CD4-positive, alpha-beta memory T cell (primary cell): ENCODE results near the gene ALDH7A1. TPM values are rescaled to one million over a fixed set of nuclear protein-coding genes. Genes with fewer than 3 reads are reported as not detected.

Experiments
- CTCF ChIA-PET: fragments of 350-600 bp; sonication (Branson Sonifier 250); formaldehyde crosslinking; loops from one replicate; lab custom pipeline; 2021; ENCODE audit warnings: inconsistent platforms; ENCODE audit not compliant: partially characterized antibody; lab: Charles Lee
- POLR2A ChIA-PET: fragments of 350-600 bp; sonication (Branson Sonifier 250); formaldehyde crosslinking; loops from one replicate; lab custom pipeline; 2021; ENCODE audit not compliant: partially characterized antibody; lab: Charles Lee
- DNase-seq, 5 donors: peaks; one replicate each; pipeline versions ENCODE4 v3.0.0 to v3.0.0-alpha.2; 2020 to 2022; ENCODE audit warnings: mixed read lengths in 1 of 5
- H3K27ac ChIP-seq: one replicate; pipeline ENCODE4 v1.7.0; 2013; ENCODE audit warnings: low read depth, low read length
- H3K27me3 ChIP-seq: 2 replicates; pipeline ENCODE4 v1.7.0; 2013; ENCODE audit warnings: mild to moderate bottlenecking, low read length, moderate library complexity; ENCODE audit not compliant: insufficient read depth
- H3K36me3 ChIP-seq: 2 replicates; pipeline ENCODE4 v1.7.0; 2013; ENCODE audit warnings: mild to moderate bottlenecking, low read length, moderate library complexity; ENCODE audit not compliant: insufficient read depth
- H3K4me1 ChIP-seq: 2 replicates; pipeline ENCODE4 v1.7.0; 2013; ENCODE audit warnings: mild to moderate bottlenecking, low read length, moderate library complexity; ENCODE audit not compliant: insufficient read depth
- H3K4me3 ChIP-seq, 2 donors: one replicate each; pipeline ENCODE4 v1.7.0; 2013; ENCODE audit warnings: low read length in 2 of 2, mild to moderate bottlenecking in 1 of 2
- H3K9me3 ChIP-seq, 2 donors: one replicate each; pipeline ENCODE4 v1.7.0; 2013; ENCODE audit warnings: low read length in 2 of 2, control low read depth in 1 of 2; ENCODE audit not compliant: control insufficient read depth in 1 of 2
- H3K27ac Mint-ChIP-seq, 7 donors: one replicate each; pipeline ENCODE4 v1.8.0; 2020 to 2021; ENCODE audit warnings: mixed read lengths in 7 of 7, mild to moderate bottlenecking in 6 of 7, inconsistent platforms in 3 of 7, moderate library complexity in 3 of 7
- H3K27me3 Mint-ChIP-seq, 2 donors: one replicate each; pipeline ENCODE4 v1.8.0; 2020 to 2021; ENCODE audit warnings: mixed read lengths in 2 of 2
- H3K36me3 Mint-ChIP-seq, 2 donors: one replicate each; pipeline ENCODE4 v1.8.0; 2020 to 2021; ENCODE audit warnings: mixed read lengths in 2 of 2, inconsistent platforms in 1 of 2, mild to moderate bottlenecking in 1 of 2
- H3K4me1 Mint-ChIP-seq, 4 donors: one replicate each; pipeline ENCODE4 v1.8.0; 2020 to 2021; ENCODE audit warnings: mixed read lengths in 4 of 4, mild to moderate bottlenecking in 1 of 4
- H3K4me3 Mint-ChIP-seq, 8 donors: one replicate each; pipeline ENCODE4 v1.8.0; 2020 to 2021; ENCODE audit warnings: mixed read lengths in 8 of 8, mild to moderate bottlenecking in 7 of 8, moderate library complexity in 6 of 8, inconsistent platforms in 3 of 8
- H3K9me3 Mint-ChIP-seq, 8 donors: one replicate each; pipeline ENCODE4 v1.8.0; 2020 to 2021; ENCODE audit warnings: mixed read lengths in 8 of 8, mild to moderate bottlenecking in 5 of 8, inconsistent platforms in 3 of 8, moderate library complexity in 1 of 8
- intact Hi-C: fragments of 100-400 bp; cut with micrococcal nuclease; formaldehyde crosslinking; loops from one replicate; pipeline ENCODE4 v1.15.1; 2023
- polyA plus RNA-seq, 2 donors: library from polyadenylated mRNA; unstranded; fragments of 300-500 nt; fragmentation: Illumina TruSeq; gene quantifications; one replicate each; pipeline ENCODE4 v1.2.3, GENCODE V29; 2021
- total RNA-seq, 2 experiments: library from RNA; stranded (reverse); gene quantifications; one replicate each; pipeline ENCODE4 v1.2.3, GENCODE V29; 2021

Gene ALDH7A1
- total and polyA plus RNA-seq, 4 experiments from 2014 or later: 1.3 to 4.8 (median 1.8) TPM

- no peaks in the 10 kb centered on the region for H3K9me3 Mint-ChIP-seq
- no peaks in the 10 kb centered on the region for H3K9me3 ChIP-seq
- H3K4me3 ChIP-seq: no peak overlapping the region
- CTCF ChIA-PET: no interaction called here
- no peaks in the 10 kb centered on the region for H3K4me1 ChIP-seq
- peaks cover 3% of the 10 kb centered on the region for H3K36me3 ChIP-seq
- H3K4me3 Mint-ChIP-seq: no peak overlapping the region
- POLR2A ChIA-PET: no interaction called here
- H3K36me3 Mint-ChIP-seq: peaks cover 46 to 48% of the 10 kb centered on the region in 2 donors
- intact Hi-C loops: no loop called here
- H3K4me1 Mint-ChIP-seq: no peaks in the 10 kb centered on the region
- no peaks in the 10 kb centered on the region for H3K27me3 Mint-ChIP-seq
- H3K27ac Mint-ChIP-seq: no peak overlapping the region
- DNase-seq: no peak
- H3K27me3 ChIP-seq: no peaks in the 10 kb centered on the region
- H3K27ac ChIP-seq: no peak overlapping the region
Measured at GRCh38 chr5:126481243-126481642, 113.8 kb downstream of the ALDH7A1 start.

Other genes with a start within 250 kb of the ALDH7A1 start
- 1 to 10 TPM; 4.8 to 6.1 TPM for gene GRAMD2B, start 171.8 kb downstream of the ALDH7A1 start, total RNA-seq
- 1 to 10 TPM; 4.0 to 5.5 TPM for gene GRAMD2B, start 171.8 kb downstream of the ALDH7A1 start, polyA plus RNA-seq
- gene PHAX, start 5.7 kb upstream of the ALDH7A1 start, total RNA-seq: 10 to 100 TPM; 41.2 to 43.4 TPM
- 100 to 1,000 TPM in 1 of 2 donors, 10 to 100 TPM in 1; 59.9 to 112 TPM for gene PHAX, start 5.7 kb upstream of the ALDH7A1 start, polyA plus RNA-seq
- gene LMNB1, start 181.9 kb upstream of the ALDH7A1 start, total RNA-seq: 10 to 100 TPM; 28.2 to 32.3 TPM
- gene LMNB1, start 181.9 kb upstream of the ALDH7A1 start, polyA plus RNA-seq: 1 to 10 TPM; 2.0 to 8.8 TPM